Measurements from ENCODE around the gene TALDO1.
"Not testable (repeated sequence)": the region's sequence is repeated elsewhere in the genome, so short reads cannot be mapped to it uniquely, and the experiment has no call there.

Gene TALDO1

DNA sequence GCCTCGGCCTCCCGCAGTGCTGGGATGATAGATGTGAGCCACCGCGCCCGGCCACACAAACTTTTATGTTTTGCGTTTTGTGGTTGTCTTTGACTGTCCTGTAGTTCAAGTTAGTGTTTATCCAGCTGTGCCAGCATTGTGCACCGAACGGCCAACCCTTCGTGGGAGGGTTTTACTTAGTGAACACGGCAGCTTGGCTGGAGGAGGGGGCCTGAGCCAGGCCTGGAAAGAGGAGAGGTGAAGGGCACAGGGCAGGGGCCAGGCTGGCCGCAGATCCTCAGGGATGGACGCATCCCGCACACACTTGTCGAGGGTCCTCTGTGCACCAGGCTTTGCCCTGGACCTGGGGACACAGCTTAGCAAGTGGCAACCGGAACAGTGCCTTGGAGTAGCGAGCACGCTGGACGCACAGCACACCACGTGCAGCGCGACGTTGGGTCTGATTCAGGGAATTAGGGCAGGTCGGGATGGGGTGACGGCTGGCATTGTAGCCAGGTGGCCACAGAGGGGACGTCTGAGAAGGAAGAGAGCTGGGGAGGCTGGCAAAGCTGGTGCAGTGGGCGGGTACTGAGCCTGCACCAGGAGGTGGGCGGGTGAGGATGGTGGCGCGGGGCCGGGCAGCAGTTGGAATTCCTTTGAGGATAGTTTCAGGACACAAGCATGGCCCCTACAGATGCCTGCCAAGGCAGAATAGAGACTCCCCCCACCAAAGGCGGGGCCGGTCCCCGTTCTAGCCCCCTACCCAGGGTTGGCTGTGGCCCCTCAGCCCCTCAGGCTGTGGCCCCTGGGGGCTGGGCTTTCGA is 27.8 kb upstream of the TALDO1 start:
- DNase-seq = no peak

DNA sequence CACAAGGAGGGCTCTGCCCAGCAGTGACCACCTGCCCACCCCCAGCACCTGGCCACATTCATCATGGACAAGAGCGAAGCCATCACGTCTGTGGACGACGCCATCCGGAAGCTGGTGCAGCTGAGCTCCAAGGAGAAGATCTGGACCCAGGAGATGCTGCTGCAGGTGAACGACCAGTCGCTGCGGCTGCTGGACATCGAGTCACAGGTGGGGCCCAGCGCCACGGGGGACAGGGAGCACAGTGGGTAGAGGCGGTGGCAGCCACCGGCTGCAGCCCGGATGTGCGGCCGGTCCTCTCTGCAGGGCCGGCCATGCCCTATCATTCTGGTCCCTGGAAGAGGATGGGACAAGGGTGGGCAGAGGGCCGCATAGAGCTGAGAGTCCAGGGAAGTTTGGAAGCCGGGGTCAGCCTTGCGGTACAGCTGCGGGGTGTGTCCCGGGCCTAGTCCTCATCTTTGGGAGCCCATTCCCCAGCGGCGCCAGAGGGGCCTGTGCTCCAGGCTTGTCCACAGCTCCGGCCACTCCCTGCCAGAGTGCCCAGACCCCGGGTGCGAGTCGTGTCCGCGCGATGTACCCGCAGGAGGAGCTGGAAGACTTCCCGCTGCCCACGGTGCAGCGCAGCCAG is 27.1 kb upstream of the TALDO1 start:
- DNase-seq = no peak

DNA sequence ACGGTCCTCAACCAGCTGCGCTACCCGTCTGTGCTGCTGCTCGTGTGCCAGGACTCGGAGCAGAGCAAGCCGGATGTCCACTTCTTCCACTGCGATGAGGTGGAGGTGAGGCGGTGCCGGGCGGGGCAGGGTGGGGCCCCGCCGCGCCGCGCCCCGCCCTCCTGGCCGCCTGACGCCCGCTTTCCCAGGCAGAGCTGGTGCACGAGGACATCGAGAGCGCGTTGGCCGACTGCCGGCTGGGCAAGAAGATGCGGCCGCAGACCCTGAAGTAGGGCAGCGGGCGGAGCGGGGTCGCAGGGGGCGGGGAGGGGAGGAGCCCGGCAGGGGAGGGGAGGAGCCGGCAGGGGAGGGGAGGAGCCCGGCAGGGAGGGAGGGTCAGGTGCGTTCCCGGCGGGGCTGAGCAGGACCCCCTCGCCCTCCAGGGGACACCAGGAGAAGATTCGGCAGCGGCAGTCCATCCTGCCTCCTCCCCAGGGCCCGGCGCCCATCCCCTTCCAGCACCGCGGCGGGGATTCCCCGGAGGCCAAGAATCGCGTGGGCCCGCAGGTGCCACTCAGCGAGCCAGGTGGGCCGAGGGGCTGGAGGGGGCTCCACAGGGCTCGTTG is 26.5 kb upstream of the TALDO1 start:
- DNase-seq = no peak

DNA sequence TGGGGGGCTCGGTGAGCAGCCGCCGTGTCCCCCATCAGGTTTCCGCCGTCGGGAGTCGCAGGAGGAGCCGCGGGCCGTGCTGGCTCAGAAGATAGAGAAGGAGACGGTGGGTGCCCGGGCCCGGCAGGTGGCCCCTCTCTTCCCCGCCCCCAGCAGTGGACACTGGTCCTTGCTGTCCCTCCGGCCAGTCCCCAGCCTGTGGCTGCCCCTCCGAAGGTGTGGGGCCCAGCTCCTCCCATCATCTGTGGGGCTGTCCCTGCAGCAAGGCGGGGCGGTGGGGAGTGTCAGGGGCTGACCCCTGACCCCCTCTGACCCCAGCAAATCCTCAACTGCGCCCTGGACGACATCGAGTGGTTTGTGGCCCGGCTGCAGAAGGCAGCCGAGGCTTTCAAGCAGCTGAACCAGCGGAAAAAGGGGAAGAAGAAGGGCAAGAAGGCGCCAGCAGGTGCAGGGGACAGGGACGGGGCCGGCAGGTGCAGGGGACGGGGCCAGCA is 26.0 kb upstream of the TALDO1 start:
- no peak for DNase-seq

DNA sequence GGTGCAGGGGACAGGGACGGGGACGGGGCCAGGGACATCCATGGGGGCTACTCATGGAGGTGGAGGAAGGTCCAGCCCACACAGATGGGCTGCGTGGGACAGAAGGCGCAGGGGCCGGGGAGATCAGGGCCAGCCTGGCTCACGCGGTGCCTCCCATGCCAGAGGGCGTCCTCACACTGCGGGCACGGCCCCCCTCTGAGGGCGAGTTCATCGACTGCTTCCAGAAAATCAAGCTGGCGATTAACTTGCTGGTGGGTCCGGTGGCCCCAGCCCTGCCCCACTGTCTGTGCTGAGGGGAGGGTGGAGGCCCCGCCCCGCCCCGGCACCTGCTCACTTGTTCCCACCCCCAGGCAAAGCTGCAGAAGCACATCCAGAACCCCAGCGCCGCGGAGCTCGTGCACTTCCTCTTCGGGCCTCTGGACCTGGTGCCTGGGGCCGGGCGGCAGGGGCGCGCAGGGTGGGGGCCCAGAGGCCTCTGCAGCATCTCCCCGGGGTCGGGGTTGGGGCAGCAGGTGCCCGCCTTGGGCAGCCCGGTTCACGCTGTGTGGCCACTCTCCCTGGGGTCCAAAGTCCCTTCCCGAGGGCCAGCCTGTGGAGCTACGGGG is 25.4 kb upstream of the TALDO1 start:
- peak; percentile 28 for DNase-seq

DNA sequence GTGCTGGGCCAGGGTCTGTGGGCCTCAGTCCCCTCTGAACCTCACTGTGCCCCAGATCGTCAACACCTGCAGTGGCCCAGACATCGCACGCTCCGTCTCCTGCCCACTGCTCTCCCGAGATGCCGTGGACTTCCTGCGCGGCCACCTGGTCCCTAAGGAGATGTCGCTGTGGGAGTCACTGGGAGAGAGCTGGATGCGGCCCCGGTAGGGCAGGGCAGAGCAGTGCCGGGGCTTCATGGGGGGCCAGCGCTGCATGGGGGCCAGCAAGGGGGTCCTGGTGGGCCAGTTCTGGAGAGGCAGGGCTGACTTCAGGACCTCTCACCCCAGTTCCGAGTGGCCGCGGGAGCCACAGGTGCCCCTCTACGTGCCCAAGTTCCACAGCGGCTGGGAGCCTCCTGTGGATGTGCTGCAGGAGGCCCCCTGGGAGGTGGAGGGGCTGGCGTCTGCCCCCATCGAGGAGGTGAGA is 24.9 kb upstream of the TALDO1 start:
- no peak for DNase-seq

DNA sequence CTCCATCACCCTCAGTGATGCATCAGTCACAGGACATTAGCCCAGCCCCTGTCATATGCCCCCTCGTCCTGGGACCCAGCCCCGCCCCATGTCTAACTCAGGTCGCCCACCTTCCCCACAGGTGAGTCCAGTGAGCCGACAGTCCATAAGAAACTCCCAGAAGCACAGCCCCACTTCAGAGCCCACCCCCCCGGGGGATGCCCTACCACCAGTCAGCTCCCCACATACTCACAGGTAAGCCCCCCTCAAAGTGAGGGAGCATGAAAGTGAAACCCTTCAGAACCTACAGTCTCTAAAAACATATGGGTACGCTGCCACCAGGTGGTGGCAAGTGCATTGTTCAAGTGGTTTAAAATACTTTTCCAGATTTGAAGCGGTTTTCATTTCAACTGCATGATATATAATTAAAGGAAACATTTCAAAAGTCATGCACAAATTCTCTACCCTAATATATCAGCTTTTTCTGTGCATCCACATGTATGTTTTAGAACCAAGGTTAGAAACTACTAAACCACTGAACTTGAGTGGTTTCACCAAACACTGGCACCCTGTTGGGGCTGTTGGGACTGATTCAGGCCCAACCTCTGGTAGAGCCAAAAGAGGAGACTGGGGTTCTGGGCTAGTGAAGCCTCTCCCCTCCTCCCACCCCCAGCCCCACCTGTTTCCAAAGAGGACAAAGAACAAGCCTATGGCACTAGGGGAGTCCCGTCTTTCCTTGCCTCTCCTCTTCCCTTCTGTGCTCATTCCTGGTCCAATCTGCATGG is 24.0 kb upstream of the TALDO1 start:
- DNase-seq = peak; percentile 58

DNA sequence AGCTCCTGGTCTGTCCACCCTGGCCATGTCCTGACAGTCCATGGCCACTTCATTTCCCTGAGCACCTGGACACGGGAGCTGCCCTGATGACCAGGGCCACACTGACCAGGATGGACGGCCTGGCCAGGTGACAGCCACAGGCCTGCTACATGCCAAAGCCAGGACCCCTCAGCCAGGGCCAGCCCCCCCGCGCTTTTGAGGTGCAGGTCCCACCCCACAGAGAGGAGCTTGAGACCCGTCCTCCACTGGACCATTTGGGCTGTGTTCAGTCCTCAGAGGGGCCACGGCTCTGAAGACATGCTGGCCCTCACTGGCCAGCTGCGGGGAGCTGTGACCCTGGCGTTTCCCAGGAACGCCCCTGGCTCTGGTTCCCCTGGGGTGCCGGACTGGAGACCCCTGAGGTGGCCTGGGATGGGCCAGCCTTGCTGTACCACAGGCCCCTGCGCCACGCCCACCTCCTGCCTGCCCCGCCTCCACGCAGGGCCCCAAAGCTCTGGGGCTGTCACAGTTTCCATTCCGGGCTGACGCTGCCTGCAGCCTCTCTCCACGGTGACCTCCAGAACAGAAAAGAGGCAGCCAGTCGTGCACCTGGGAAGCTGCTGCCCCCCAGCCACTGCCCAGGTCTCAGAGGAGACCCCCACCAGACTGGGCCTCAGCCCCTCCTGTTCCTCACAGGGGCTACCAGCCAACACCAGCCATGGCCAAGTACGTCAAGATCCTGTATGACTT is 23.1 kb upstream of the TALDO1 start:
- no peak for DNase-seq

DNA sequence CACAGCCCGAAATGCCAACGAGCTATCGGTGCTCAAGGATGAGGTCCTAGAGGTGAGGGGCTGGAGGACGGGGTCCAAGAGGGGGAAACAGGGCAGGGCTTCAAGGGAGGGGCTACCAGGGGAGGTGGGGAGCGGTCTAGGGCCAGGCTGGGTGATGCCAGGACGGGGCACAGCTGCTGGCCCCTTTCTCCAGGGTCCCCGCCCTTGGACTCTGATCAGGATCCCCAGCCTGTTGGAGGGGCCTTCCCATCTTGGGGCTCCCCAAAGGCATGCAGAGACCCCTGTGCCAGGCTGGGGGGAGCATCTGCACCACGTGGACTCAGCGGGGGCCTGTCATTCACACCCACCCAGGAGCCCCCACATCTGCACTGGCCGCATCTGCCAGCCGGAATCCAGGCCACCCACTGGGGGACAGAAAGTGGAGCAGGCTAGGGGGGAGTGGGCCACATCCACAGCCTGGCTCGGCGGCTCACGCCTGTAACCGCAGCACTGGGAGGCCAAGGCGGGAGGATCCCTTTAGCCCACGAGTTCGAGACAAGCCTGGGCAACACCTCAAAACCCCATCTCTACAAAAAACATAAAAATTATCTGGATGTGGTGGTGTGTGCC is 22.4 kb upstream of the TALDO1 start:
- DNase-seq = no peak

DNA sequence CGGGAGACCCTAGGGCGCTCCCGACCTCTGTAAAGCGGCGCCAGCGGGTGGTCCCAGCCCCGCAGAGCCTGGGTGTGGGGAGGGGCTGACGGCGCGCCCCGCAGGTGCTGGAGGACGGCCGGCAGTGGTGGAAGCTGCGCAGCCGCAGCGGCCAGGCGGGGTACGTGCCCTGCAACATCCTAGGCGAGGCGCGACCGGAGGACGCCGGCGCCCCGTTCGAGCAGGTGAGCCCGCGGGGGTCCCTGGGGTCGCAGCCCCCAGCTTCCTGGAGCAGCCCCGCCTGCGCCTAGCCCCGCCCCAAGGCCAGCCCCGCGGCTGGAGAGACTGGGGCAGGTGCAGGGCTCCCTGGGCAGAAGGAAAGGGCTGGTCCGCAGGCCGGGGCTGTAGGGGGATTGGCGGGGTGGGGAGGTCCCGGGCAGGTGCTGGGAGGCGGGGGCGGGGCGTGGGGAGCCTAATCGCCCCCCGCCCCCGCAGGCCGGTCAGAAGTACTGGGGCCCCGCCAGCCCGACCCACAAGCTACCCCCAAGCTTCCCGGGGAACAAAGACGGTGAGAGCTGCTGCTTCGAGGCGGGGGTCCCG is 21.6 kb upstream of the TALDO1 start:
- DNase-seq = no peak

DNA sequence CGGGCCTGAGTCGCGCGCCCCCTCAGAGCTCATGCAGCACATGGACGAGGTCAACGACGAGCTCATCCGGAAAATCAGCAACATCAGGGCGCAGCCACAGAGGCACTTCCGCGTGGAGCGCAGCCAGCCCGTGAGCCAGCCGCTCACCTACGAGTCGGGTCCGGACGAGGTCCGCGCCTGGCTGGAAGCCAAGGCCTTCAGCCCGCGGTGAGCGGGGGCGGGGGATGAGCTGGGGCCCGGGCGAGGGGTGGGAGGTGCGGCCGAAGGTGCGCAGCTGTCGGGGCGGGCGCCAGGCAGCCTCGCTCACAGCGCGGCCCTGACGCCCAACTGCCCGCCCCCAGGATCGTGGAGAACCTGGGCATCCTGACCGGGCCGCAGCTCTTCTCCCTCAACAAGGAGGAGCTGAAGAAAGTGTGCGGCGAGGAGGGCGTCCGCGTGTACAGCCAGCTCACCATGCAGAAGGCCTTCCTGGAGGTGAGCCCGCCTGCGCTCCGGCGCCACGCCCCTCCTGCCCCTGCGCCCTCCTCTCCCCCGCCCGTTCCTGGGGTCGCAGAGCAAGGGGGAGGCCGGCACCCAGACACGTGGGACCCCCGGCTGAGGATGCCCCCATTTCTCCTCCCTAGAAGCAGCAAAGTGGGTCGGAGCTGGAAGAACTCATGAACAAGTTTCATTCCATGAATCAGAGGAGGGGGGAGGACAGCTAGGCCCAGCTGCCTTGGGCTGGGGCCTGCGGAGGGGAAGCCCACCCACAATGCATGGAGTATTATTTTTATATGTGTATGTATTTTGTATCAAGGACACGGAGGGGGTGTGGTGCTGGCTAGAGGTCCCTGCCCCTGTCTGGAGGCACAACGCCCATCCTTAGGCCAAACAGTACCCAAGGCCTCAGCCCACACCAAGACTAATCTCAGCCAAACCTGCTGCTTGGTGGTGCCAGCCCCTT is 20.7 kb upstream of the TALDO1 start:
- no peak for DNase-seq

DNA sequence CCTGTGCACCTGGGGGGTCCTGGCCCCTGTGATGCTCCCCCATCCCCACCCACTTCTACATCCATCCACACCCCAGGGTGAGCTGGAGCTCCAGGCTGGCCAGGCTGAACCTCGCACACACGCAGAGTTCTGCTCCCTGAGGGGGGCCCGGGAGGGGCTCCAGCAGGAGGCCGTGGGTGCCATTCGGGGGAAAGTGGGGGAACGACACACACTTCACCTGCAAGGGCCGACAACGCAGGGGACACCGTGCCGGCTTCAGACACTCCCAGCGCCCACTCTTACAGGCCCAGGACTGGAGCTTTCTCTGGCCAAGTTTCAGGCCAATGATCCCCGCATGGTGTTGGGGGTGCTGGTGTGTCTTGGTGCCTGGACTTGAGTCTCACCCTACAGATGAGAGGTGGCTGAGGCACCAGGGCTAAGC is 20.0 kb upstream of the TALDO1 start:
- no peak for DNase-seq

DNA sequence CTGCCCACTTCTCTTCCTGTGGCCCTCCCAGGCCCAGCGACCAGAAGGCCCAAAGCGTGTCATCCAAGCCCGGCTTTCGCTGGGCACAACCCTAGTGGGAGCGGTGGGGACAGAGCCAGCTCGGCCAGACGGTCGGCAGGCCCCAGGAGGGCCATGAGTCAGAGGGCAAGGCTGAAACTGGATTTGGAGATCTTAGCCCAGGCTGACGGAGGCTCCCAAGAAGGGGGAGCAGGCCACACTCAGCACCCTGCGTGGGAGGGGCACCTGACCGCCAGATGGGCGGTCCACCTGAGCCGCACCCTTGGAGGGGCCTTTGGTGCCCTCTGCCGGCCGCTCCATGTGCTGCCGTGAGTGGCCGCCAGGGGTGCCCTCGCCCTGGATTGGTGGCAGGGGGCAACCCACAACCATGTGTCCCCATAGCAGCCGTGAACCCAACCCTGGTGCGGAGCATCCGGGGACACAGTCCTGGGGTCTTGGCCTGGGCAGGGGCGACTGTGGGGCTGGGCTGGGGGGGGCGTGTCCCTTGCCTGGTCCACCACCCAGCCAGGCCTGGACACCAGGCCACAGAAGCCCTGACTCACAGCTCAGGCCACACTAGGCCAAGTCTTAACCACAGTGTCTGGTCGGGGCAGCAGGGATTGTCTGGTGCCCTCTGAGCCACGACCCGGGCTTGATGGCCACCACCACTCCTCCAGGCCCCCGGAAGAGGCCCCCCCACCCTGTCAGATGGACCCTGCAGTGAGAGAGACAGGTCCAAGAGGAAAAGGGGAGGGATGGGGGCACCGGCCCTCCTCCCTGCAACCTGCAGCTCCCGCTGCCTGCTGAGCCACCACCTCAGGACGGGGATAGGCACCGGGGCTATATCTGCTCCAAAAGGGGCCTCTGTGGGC is 19.2 kb upstream of the TALDO1 start:
- peak; percentile 77 for DNase-seq

DNA sequence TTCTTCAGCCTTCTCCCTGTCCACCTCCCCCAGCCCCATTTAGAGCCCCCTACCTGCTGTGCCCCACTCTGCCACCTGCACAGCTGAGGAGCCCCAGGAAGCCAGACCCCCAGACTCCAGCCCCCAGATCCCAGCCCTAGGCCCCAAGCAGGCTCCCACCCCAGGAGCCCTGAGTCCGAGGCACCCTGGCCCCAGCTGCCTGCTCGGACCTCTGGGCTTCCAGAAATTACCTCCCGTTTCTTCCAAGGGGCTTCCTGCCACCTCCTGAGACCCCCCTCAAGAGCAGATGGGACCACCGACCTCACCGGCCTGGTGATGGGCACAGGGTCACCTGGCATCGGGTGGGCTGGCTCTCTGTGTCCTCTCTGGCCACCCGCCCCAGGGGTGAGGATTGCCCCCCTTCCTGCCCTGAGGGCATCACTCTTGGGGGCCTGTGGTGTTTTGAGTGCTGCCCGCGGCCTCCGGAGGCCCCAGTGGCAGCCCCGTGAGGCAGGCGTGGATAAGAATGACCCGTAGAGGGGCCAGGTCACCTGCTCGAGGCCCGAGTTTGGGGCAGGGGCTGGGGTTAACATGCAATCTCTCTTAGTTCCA is 18.3 kb upstream of the TALDO1 start:
- no peak for DNase-seq

DNA sequence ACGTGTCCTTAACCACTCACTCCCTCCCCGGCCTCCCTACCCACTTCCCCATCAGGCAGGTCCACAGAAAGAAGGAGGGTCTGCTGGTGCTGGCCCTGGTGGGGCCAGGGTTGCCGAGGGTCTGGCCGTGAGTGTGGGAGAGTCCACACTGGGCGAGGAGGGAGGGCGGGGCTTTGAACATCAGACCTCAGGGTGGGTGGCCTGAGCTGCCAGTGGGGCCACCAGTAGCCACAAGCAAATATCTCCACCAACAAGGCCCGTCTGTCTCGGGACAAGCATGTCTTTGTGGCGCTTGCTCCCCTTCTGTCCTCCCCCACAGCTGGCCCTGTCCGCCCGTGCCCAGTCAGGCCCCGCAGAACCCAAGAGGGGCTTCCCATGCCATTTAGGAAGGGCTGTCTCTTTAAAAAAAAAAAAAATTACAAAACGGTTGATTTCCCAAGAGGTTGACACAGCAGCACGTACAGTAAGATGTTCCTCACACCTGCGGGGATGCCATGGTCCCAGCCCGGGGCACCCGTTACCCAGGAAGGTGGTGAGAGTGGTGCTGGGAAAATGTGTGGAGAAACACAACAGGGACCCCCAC is 17.7 kb upstream of the TALDO1 start:
- no peak for DNase-seq

DNA sequence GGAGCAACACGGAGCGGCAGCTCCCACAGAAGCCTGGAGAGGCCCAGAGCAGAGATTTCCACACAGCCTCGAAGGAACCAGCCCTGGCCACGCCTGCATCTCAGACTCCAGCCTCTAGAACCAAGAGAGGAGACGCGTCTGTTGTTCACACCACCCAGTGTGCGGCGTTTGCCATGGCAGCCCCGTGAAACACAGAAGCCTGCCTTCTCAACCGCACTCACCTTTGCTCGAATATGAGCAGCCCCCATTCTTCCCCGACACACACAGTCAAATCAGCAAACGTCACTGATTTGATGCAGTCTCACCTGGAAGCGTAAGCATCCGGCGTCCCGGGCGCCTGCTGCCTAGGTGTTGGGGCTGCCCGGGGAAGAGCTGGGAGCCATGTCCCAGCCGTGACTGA is 14.2 kb upstream of the TALDO1 start:
- DNase-seq = no peak

DNA sequence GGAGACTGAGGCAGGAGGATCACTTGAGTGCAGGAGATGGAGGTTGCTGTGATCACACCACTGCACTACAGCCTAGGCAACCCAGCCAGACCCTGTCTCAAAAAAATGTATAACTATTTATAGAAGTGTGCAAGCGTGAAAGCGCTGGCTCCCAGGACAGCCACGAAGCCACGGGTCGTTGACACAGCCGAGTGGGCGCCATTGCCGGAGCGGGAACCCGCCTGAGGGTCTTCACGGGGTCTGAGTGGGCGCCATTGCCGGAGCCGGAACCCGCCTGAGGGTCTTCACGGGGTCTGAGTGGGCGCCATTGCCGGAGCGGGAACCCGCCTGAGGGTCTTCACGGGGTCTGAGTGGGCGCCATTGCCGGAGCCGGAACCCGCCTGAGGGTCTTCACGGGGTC is 12.7 kb upstream of the TALDO1 start:
- not testable (repeated sequence) for DNase-seq

DNA sequence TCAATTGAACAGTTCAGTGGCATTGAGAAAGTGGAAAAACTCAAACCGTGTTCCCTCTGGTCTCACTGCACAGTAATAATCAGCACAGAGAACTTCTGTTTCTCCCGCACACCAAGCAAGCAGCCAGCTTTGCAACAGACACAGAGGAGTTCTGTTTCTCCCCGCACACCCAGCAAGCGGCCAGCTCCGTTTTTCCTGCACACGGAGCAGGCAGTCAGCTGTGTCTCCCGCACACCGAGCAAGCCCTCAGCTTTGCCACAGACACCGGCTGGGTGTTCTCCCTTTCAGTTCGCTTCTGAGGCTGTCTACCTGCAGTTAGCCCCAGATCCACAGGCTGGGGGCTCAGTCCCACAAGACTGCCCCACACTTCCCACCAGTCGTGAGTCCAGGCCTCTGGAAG is 9.9 kb upstream of the TALDO1 start:
- no peak for DNase-seq
